RWPE1 (cell line): ENCODE measurements around the gene SPR.

Source experiments
- CTCF ChIA-PET: fragments of 350-600 bp; sonication (Branson Sonifier 250); formaldehyde crosslinking; extraction: SDS; loops from one replicate; lab custom pipeline; 2021; lab: Yijun Ruan, JAX
- POLR2A ChIA-PET: fragments of 400-600 bp; formaldehyde crosslinking; extraction: SDS; loops from one replicate; lab custom pipeline; 2020; ENCODE audit warnings: antibody characterized with exemption; ENCODE audit not compliant: low non-redundant PET; lab: Yijun Ruan, JAX
- DNase-seq: peaks from one replicate; pipeline ENCODE4 v3.0.0; 2012; ENCODE audit warnings: low spot score
- H3K27ac ChIP-seq: fragments of 450-650 bp; 2 replicates; pipeline ENCODE4 v1.5.1; 2017
- TF ChIP-seq, protein P1 (sequence below): fragments of 450-650 bp; conservative IDR thresholded peaks from 2 replicates; pipeline ENCODE4 v1.5.1; 2017; ENCODE audit warnings: low read depth, mild to moderate bottlenecking

The SPR gene

DNA sequence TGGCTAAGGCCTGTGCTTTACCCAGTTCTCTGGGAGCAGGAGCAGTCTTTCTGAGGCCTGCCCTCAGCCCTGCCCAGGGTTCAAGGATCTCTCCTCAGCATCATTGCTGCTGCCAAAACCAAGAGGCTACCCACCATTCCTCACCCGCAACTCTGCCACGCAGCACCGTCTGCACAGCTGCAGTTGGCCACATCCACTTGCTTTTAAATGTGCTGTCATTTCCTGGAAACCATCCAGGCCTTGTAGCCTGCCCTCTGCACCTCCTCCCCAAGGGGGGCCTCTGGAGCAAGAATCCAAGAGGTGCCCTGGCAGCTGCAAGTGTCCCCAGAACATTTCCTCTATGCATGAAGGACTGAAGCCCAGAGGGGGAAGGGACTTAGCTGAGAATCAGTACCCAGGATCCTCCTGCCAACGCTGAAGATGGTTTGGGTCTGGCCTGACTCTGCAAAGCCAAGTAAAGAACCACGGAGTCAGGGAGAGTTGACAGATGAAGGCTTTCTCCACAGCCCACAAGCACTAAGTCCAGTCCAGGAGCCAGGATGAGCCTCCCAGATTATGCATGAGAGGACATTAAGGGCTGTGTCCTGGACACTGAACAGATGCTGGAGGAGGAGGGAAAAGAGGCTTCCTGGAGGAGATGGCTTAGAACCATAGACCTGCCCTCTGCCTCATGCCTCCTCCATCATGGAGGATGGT is 45.0 kb downstream of the SPR start:
- no peak for DNase-seq
- CTCF ChIA-PET: interaction anchor here (0.6 kb wide), 1 partner anchor 17 kb away, joined by 5 read pairs; no protein-coding TSS in a partner anchor

DNA sequence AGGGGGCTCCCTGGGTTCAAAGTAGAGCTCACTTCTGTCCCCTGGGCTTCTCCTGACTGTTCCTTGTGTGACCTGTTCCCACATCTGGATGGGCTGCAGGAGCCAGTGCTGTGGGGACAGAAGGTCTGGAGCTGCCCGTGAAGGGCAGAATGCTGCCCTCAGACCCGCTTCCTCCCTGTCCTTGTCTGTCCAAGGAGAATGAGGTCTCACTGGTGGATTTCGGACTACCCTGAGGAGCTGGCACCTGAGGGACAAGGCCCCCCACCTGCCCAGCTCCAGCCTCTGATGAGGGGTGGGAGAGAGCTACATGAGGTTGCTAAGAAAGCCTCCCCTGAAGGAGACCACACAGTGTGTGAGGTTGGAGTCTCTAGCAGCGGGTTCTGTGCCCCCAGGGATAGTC is 45.6 kb downstream of the SPR start:
- H3K27ac ChIP-seq: no peak overlapping the region
- TF ChIP-seq, protein P1, sequence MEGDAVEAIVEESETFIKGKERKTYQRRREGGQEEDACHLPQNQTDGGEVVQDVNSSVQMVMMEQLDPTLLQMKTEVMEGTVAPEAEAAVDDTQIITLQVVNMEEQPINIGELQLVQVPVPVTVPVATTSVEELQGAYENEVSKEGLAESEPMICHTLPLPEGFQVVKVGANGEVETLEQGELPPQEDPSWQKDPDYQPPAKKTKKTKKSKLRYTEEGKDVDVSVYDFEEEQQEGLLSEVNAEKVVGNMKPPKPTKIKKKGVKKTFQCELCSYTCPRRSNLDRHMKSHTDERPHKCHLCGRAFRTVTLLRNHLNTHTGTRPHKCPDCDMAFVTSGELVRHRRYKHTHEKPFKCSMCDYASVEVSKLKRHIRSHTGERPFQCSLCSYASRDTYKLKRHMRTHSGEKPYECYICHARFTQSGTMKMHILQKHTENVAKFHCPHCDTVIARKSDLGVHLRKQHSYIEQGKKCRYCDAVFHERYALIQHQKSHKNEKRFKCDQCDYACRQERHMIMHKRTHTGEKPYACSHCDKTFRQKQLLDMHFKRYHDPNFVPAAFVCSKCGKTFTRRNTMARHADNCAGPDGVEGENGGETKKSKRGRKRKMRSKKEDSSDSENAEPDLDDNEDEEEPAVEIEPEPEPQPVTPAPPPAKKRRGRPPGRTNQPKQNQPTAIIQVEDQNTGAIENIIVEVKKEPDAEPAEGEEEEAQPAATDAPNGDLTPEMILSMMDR: no peak
- ChIA-PET POLR2A (no interaction called here), CTCF (interaction anchor here (0.6 kb wide), 2 partner anchors 17 to 217 kb away, joined by 3 to 5 read pairs; no protein-coding TSS in a partner anchor)
- no peak for DNase-seq

More for the DNA sequence above, 45.0 kb downstream of the SPR start:
- POLR2A ChIA-PET: no interaction called here
- TF ChIP-seq, protein P1: no peak
- H3K27ac ChIP-seq: no peak overlapping the region

DNA sequence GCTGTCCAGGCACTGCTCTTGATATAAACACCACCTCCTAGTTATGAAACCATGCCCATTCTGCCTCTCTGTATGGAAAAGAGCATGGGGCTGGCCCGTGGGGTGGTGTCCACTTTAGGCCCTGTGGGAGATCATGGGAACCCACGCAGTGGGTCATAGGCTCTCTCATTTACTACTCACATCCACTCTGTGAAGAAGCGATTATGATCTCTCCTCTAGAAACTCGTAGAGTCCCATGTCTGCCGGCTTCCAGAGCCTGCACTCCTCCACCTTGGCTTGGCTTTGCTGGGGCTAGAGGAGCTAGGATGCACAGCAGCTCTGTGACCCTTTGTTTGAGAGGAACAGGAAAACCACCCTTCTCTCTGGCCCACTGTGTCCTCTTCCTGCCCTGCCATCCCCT is 46.0 kb downstream of the SPR start:
- ChIA-PET CTCF (interaction anchor here (0.6 to 2.9 kb wide), 2 partner anchors 40 to 216 kb away, joined by 3 to 19 read pairs; no protein-coding TSS in a partner anchor), POLR2A (no interaction called here)
- no peak overlapping the region for H3K27ac ChIP-seq
- DNase-seq: no peak
- TF ChIP-seq, protein P1: no peak

DNA sequence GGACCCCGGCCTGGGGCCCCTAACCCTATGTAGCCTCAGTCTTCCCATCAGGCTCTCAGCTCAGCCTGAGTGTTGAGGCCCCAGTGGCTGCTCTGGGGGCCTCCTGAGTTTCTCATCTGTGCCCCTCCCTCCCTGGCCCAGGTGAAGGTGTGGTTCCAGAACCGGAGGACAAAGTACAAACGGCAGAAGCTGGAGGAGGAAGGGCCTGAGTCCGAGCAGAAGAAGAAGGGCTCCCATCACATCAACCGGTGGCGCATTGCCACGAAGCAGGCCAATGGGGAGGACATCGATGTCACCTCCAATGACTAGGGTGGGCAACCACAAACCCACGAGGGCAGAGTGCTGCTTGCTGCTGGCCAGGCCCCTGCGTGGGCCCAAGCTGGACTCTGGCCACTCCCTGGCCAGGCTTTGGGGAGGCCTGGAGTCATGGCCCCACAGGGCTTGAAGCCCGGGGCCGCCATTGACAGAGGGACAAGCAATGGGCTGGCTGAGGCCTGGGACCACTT is 46.5 kb downstream of the SPR start:
- TF ChIP-seq, protein P1: no peak
- DNase-seq: no peak
- ChIA-PET POLR2A (no interaction called here), CTCF (interaction anchor here (0.8 to 2.9 kb wide), 2 partner anchors 41 to 54 kb away, joined by 5 to 19 read pairs; no protein-coding TSS in a partner anchor)
- H3K27ac ChIP-seq: no peak overlapping the region

DNA sequence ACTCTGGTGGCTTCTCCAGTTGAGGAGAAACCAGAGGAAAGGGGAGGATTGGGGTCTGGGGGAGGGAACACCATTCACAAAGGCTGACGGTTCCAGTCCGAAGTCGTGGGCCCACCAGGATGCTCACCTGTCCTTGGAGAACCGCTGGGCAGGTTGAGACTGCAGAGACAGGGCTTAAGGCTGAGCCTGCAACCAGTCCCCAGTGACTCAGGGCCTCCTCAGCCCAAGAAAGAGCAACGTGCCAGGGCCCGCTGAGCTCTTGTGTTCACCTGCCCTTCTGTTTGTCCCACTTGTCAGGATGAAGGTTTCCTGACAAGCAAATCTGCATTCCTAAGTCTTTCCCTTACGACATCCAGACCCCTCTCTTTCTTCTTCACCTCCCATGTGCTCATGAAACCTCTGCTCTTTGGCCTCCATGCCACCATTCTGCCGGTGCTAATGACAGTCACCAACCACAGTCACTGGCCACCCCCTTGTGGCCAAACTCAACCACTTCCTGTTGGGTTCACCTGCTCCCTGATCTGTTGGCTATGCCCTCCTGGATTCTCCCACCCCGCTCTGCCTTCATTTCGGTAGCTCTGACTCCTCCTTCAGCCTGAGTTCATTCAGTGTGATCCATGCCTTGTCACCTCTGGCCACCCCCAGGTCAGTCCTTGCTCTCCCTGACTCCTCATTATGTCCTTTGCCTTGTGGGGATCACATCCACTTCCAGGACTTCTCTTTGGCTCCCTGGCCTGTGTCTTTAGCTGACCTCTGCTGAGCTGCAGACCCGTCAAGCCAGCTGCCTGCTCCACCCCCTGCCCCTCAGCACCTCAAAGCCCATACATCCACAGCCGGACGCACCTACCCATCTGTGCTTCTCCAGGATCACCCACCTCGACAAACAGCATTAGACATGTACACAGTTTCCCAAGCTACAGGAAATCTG is 47.7 kb downstream of the SPR start:
- DNase-seq: peak; percentile 62
- TF ChIP-seq, protein P1: no peak
- H3K27ac ChIP-seq: no peak overlapping the region
- ChIA-PET CTCF (interaction anchor here (0.6 to 2.9 kb wide), 7 partner anchors 18 to 96 kb away, joined by 3 to 19 read pairs (median 3); no protein-coding TSS in a partner anchor), POLR2A (no interaction called here)

DNA sequence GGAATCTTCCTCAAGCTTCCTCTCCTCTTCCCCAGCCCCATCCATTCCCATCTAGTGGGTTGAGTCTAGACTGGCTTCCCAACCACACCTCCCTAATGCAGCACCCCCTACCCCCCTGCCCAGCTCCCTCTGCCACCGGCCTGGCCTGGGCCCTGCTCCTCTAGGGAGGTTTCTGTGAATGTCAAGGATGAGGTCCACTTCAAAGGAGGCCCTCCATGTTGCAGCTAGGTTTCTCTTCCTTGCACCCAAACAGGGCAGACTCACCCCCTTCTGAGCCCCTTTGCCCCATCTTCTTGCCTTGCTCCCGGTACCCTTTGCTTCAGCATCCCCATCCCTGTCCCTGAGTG is 48.4 kb downstream of the SPR start:
- no peak for DNase-seq
- TF ChIP-seq, protein P1: no peak
- CTCF ChIA-PET: interaction anchor here (1.0 to 2.9 kb wide), 3 partner anchors 40 to 48 kb away, joined by 3 to 19 read pairs (median 5); no protein-coding TSS in a partner anchor
- no peak overlapping the region for H3K27ac ChIP-seq
- POLR2A ChIA-PET: no interaction called here
